GM19238 (cell line): ENCODE measurements around the gene RPL18.
"Not testable (repeated sequence)": the region's sequence is repeated elsewhere in the genome, so short reads cannot be mapped to it uniquely, and the experiment has no call there.

ENCODE experiments used
- DNase-seq: peaks from one replicate; pipeline ENCODE4 v3.0.0; 2011; ENCODE audit warnings: low spot score; ENCODE audit not compliant: insufficient read length

Gene RPL18

GRCh38 chr19:48644839-48645619, 26.1 kb upstream of the RPL18 start:
- no peak for DNase-seq

- DNase-seq = no peak
Measured at GRCh38 chr19:48644355-48644754, 25.4 kb upstream of the RPL18 start.

GRCh38 chr19:48642862-48643261, 23.9 kb upstream of the RPL18 start:
- DNase-seq = no peak

- DNase-seq = no peak
Measured at GRCh38 chr19:48641850-48642249, 22.9 kb upstream of the RPL18 start.

GRCh38 chr19:48639483-48640375, 20.8 kb upstream of the RPL18 start:
- DNase-seq = no peak

- DNase-seq = no peak
Measured at GRCh38 chr19:48638831-48639381, 19.9 kb upstream of the RPL18 start.

- DNase-seq = peak; percentile 69
Measured at GRCh38 chr19:48637948-48638830, 19.2 kb upstream of the RPL18 start.

GRCh38 chr19:48637449-48637947, 18.5 kb upstream of the RPL18 start:
- DNase-seq = peak; percentile 94

GRCh38 chr19:48636859-48637448, 18.0 kb upstream of the RPL18 start, which contains the start of gene DBP:
DBP (minus strand) TSS chr19:48637379; CDS start chr19:48636994, 385 bp downstream.
- no peak for DNase-seq

GRCh38 chr19:48635966-48636858, 17.2 kb upstream of the RPL18 start:
- no peak for DNase-seq

- DNase-seq = peak; percentile 75
Measured at GRCh38 chr19:48635263-48635965, 16.4 kb upstream of the RPL18 start.

GRCh38 chr19:48634424-48635262, 15.7 kb upstream of the RPL18 start:
- DNase-seq = peak; percentile 88

- DNase-seq = no peak
Measured at GRCh38 chr19:48634036-48634342, 15.0 kb upstream of the RPL18 start.

- DNase-seq = no peak
Measured at GRCh38 chr19:48633148-48634035, 14.4 kb upstream of the RPL18 start.

- no peak for DNase-seq
Measured at GRCh38 chr19:48632692-48633147, 13.7 kb upstream of the RPL18 start.

GRCh38 chr19:48632286-48632685, 13.3 kb upstream of the RPL18 start:
- DNase-seq = not testable (repeated sequence)

GRCh38 chr19:48631225-48631624, 12.2 kb upstream of the RPL18 start:
- no peak for DNase-seq
